Neural cell (in vitro differentiated cells): Measurements from ENCODE around the gene FCER2. TPM values are rescaled to one million over a fixed set of nuclear protein-coding genes. Genes with fewer than 3 reads are reported as not detected.

Experiments used
- H2AFZ ChIP-seq: fragments of 200-600, 300-800 bp; sonication (generic), shearing (Covaris generic); 2 replicates; pipeline ENCODE4 v1.6.0; 2014; ENCODE audit warnings: low read depth, mild to moderate bottlenecking, antibody characterized with exemption, low read length, moderate library complexity
- H3F3A ChIP-seq: fragments of 200-600 bp; shearing (Covaris generic); 2 replicates; pipeline ENCODE4 v1.6.1; 2016; ENCODE audit warnings: mild to moderate bottlenecking, moderate library complexity, mixed read lengths, antibody characterized with exemption, low read length; ENCODE audit not compliant: insufficient read depth, poor library complexity, severe bottlenecking
- H3K27ac ChIP-seq: fragments of 200-600, 300-800 bp; sonication (generic), shearing (Covaris generic); 2 replicates; pipeline ENCODE4 v1.5.1; 2014; ENCODE audit warnings: mild to moderate bottlenecking, low read length, moderate library complexity
- H3K27me3 ChIP-seq: fragments of 300-800, 200-600 bp; sonication (generic), shearing (Covaris generic); 2 replicates; pipeline ENCODE4 v1.6.0; 2014; ENCODE audit warnings: mild to moderate bottlenecking, low read depth, low read length, moderate library complexity; ENCODE audit not compliant: insufficient read depth
- H3K36me3 ChIP-seq: fragments of 300-800, 200-600 bp; sonication (generic), shearing (Covaris generic); 2 replicates; pipeline ENCODE4 v1.5.1; 2014; ENCODE audit warnings: mild to moderate bottlenecking, antibody characterized with exemption, low read length, moderate library complexity; ENCODE audit not compliant: insufficient read depth
- H3K4me2 ChIP-seq: fragments of 300-800, 200-600 bp; sonication (generic), shearing (Covaris generic); 2 replicates; pipeline ENCODE4 v1.6.0; 2014; ENCODE audit warnings: mild to moderate bottlenecking, low read length
- H3K4me3 ChIP-seq: fragments of 300-800, 200-600 bp; sonication (generic), shearing (Covaris generic); 2 replicates; pipeline ENCODE4 v1.5.1; 2014; ENCODE audit warnings: mild to moderate bottlenecking, low read length, moderate library complexity
- H3K79me2 ChIP-seq: fragments of 200-600 bp; shearing (Covaris generic); replicated peaks from 2 replicates; pipeline ENCODE4 v1.6.0; 2014; ENCODE audit warnings: mild to moderate bottlenecking, low read length, moderate library complexity; ENCODE audit not compliant: insufficient read depth
- H3K9ac ChIP-seq: fragments of 300-800, 200-600 bp; sonication (generic), shearing (Covaris generic); 2 replicates; pipeline ENCODE4 v1.6.1; 2016; ENCODE audit warnings: mild to moderate bottlenecking, low read length, mixed read lengths
- H3K9me2 ChIP-seq: fragments of 200-600 bp; shearing (Covaris generic); 2 replicates; pipeline ENCODE4 v1.6.1; 2016; ENCODE audit warnings: mild to moderate bottlenecking, low read length, mixed read lengths; ENCODE audit not compliant: insufficient read depth
- H3K9me3 ChIP-seq: fragments of 200-600, 300-800 bp; sonication (generic), shearing (Covaris generic); 2 replicates; pipeline ENCODE4 v1.6.1; 2016; ENCODE audit warnings: mild to moderate bottlenecking, mixed run types, low read length, moderate library complexity, mixed read lengths
- H4K20me1 ChIP-seq: fragments of 200-600 bp; shearing (Covaris generic); 2 replicates; pipeline ENCODE4 v1.6.1; 2016; ENCODE audit warnings: mild to moderate bottlenecking, mixed run types; ENCODE audit not compliant: insufficient read depth
- EP300 ChIP-seq: fragments of 450-650 bp; conservative IDR thresholded peaks from 2 replicates; pipeline ENCODE4 v1.6.1; 2014; ENCODE audit warnings: antibody characterized with exemption, mild to moderate bottlenecking, moderate library complexity; ENCODE audit not compliant: poor library complexity, severe bottlenecking
- EZH2 ChIP-seq: fragments of 200-600, 300-800 bp; shearing (Covaris generic), sonication (generic); IDR thresholded peaks from 2 replicates; pipeline ENCODE4 v1.6.1; 2014; ENCODE audit warnings: antibody characterized with exemption, low read length, borderline replicate concordance, mild to moderate bottlenecking; ENCODE audit not compliant: insufficient read depth, poor library complexity, severe bottlenecking
- MXI1 ChIP-seq: fragments of 450-650 bp; conservative IDR thresholded peaks from 2 replicates; pipeline ENCODE4 v1.6.1; 2014; ENCODE audit warnings: antibody characterized with exemption, mild to moderate bottlenecking; ENCODE audit not compliant: poor library complexity, severe bottlenecking
- POLR2AphosphoS5 ChIP-seq: IDR thresholded peaks from 2 replicates; pipeline ENCODE4 v1.6.1; 2012
- RAD21 ChIP-seq: fragments of 450-650 bp; conservative IDR thresholded peaks from 2 replicates; pipeline ENCODE4 v1.6.1; 2014; ENCODE audit warnings: antibody characterized with exemption, mild to moderate bottlenecking, moderate library complexity
- SMC3 ChIP-seq: fragments of 450-650 bp; conservative IDR thresholded peaks from 2 replicates; pipeline ENCODE4 v1.6.1; 2014; ENCODE audit warnings: antibody characterized with exemption, mild to moderate bottlenecking, moderate library complexity; ENCODE audit not compliant: poor library complexity
- TAF1 ChIP-seq: IDR thresholded peaks from 2 replicates; pipeline ENCODE4 v1.6.1; 2012; ENCODE audit warnings: low read depth
- polyA plus RNA-seq: library from polyadenylated mRNA; depleted of rRNA; stranded (reverse); fragments of >200 nt; gene quantifications from 2 replicates; pipeline ENCODE4 v1.2.3, GENCODE V29; 2014
- TF ChIP-seq, protein P1 (sequence below): fragments of 450-650 bp; IDR thresholded peaks from 2 replicates; pipeline ENCODE4 v1.5.1; 2014; ENCODE audit warnings: antibody characterized with exemption, mild to moderate bottlenecking, moderate library complexity; ENCODE audit not compliant: poor library complexity, severe bottlenecking
- TF ChIP-seq, protein P2 (sequence below): IDR thresholded peaks from 2 replicates; pipeline ENCODE4 v1.6.1; 2012; ENCODE audit warnings: borderline replicate concordance

The FCER2 gene
- polyA plus RNA-seq, 1 donor from 2014 or later, result not detected

DNA sequence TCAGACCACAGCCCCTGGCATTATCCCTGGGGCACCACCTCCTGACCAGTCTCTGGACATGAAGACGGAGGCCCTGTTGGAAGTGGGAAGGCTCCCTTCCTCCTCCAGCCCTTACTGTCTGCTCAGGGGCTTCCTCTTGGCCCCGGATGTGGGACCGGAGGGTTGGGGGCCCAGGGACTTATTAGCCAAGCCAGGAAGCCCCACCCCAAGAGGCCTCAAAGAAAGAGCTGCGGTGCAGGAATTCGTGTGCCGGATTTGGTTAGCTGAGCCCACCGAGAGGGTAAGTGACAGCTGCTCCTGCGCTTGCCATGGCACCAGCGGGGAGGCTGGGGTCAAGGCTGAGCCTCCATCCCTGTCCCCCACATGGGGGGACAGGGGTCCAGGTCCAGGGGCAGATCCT is 33.1 kb downstream of the FCER2 start, which contains the start of gene RETN:
TSS of gene RETN (plus strand) at position 208 of the 400 bp plus-strand sequence. CDS start 278 bp downstream, outside the sequence.
- Histone ChIP-seq H2AFZ (no peak within 1 kb of the TSS), H3K4me3 (no peak within 1 kb of the TSS), H3F3A (no peaks in the 10 kb centered on the region), H3K9me2 (no peaks in the 10 kb centered on the region), H3K4me2 (no peak within 1 kb of the TSS), H3K79me2 (no peaks in the 10 kb centered on the region), H3K36me3 (no peaks in the 10 kb centered on the region), H4K20me1 (no peaks in the 10 kb centered on the region), H3K27ac (no peak within 1 kb of the TSS), H3K27me3 (peaks cover 13% of the 10 kb centered on the region), H3K9ac (no peak within 1 kb of the TSS), H3K9me3 (no peaks in the 10 kb centered on the region)
- TF ChIP-seq EP300 (no peak), RAD21 (no peak)

DNA sequence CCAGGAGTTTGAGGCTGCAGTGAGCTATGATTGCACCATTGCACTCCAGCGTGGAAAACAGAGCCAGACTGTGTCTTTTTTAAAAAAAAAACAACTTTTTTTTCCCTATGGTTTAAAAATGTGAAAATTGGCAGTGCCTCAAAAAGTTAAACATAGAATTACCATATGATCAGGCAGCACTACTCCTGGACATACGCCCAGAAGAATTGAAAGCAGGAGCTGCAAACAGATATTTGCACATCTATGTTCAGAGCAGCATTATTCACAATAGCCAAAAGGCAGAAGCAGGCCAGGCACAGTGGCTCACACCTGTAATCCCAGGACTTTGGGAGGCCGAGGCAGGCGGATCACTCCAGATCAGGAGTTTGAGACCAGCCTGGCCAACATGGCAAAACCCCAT is 36.9 kb downstream of the FCER2 start:
- Histone ChIP-seq H2AFZ (no peak overlapping the region), H3K4me2 (no peak overlapping the region)

More for the DNA sequence above, 36.9 kb downstream of the FCER2 start:
- no peak overlapping the region for H3K27ac ChIP-seq
- no peaks in the 10 kb centered on the region for H3K9me3 ChIP-seq
- no peak overlapping the region for H3K9ac ChIP-seq
- no peaks in the 10 kb centered on the region for H4K20me1 ChIP-seq
- H3K9me2 ChIP-seq, result no peaks in the 10 kb centered on the region
- no peaks in the 10 kb centered on the region for H3K79me2 ChIP-seq
- no peak overlapping the region for H3K4me3 ChIP-seq
- no peaks in the 10 kb centered on the region for H3K36me3 ChIP-seq
- TF ChIP-seq POLR2AphosphoS5 (no peak), RAD21 (no peak), TAF1 (no peak), MXI1 (no peak), EP300 (no peak), EZH2 (no peak), SMC3 (no peak)
- TF ChIP-seq, protein P1, sequence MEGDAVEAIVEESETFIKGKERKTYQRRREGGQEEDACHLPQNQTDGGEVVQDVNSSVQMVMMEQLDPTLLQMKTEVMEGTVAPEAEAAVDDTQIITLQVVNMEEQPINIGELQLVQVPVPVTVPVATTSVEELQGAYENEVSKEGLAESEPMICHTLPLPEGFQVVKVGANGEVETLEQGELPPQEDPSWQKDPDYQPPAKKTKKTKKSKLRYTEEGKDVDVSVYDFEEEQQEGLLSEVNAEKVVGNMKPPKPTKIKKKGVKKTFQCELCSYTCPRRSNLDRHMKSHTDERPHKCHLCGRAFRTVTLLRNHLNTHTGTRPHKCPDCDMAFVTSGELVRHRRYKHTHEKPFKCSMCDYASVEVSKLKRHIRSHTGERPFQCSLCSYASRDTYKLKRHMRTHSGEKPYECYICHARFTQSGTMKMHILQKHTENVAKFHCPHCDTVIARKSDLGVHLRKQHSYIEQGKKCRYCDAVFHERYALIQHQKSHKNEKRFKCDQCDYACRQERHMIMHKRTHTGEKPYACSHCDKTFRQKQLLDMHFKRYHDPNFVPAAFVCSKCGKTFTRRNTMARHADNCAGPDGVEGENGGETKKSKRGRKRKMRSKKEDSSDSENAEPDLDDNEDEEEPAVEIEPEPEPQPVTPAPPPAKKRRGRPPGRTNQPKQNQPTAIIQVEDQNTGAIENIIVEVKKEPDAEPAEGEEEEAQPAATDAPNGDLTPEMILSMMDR, result no peak
- TF ChIP-seq, protein P2, sequence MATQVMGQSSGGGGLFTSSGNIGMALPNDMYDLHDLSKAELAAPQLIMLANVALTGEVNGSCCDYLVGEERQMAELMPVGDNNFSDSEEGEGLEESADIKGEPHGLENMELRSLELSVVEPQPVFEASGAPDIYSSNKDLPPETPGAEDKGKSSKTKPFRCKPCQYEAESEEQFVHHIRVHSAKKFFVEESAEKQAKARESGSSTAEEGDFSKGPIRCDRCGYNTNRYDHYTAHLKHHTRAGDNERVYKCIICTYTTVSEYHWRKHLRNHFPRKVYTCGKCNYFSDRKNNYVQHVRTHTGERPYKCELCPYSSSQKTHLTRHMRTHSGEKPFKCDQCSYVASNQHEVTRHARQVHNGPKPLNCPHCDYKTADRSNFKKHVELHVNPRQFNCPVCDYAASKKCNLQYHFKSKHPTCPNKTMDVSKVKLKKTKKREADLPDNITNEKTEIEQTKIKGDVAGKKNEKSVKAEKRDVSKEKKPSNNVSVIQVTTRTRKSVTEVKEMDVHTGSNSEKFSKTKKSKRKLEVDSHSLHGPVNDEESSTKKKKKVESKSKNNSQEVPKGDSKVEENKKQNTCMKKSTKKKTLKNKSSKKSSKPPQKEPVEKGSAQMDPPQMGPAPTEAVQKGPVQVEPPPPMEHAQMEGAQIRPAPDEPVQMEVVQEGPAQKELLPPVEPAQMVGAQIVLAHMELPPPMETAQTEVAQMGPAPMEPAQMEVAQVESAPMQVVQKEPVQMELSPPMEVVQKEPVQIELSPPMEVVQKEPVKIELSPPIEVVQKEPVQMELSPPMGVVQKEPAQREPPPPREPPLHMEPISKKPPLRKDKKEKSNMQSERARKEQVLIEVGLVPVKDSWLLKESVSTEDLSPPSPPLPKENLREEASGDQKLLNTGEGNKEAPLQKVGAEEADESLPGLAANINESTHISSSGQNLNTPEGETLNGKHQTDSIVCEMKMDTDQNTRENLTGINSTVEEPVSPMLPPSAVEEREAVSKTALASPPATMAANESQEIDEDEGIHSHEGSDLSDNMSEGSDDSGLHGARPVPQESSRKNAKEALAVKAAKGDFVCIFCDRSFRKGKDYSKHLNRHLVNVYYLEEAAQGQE, result no peak
- H3K27me3 ChIP-seq, result peaks cover 6% of the 10 kb centered on the region
- no peaks in the 10 kb centered on the region for H3F3A ChIP-seq
